Erythroblast (primary cell): Measurements from ENCODE around the gene VSIG8.

Source experiments
- DNase-seq, 2 experiments: peaks; one replicate each; lab custom pipeline; 2025; lab: John Stamatoyannopoulos, UW
- GATA1 ChIP-seq: IDR thresholded peaks from 2 replicates; pipeline ENCODE4 v1.6.1; 2011; ENCODE audit warnings: low read depth, mild to moderate bottlenecking, control low read depth, low read length, moderate library complexity
- POLR2A ChIP-seq: IDR thresholded peaks from 2 replicates; pipeline ENCODE4 v1.6.1; 2011; ENCODE audit warnings: mild to moderate bottlenecking, low read length

Gene VSIG8

GRCh38 chr1:159823406-159823805 is 39.1 kb downstream of the VSIG8 start:
- DNase-seq: no peak
- TF ChIP-seq POLR2A (no peak), GATA1 (no peak)

- TF ChIP-seq POLR2A: no peak
- no peak for TF ChIP-seq GATA1
- DNase-seq: no peak
Observed at GRCh38 chr1:159821171-159821867, 41.1 kb downstream of the VSIG8 start.

- no peak for DNase-seq
- TF ChIP-seq POLR2A: no peak
- TF ChIP-seq GATA1: no peak
Observed at GRCh38 chr1:159817276-159818041, 45.0 kb downstream of the VSIG8 start.

DNA sequence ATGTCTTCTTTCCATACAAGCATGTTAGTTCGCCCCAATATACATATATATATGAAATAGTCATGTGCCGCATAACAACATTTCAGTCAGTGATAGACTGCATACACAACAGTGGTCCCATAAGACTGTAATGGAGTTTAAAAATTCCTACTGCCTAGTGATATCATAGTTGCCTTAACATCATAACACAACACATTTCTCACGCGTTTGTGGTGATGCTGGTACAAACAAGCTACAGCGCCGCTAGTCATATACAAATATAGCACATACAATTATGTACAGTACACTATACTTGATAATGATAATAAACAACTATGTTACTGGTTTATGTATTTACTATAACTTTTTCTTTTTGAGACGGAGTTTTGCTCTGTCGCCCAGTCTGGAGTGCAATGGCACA is 46.5 kb downstream of the VSIG8 start:
- no peak for DNase-seq
- TF ChIP-seq GATA1: no peak
- no peak for TF ChIP-seq POLR2A

GRCh38 chr1:159804924-159805323 is 57.5 kb downstream of the VSIG8 start:
- DNase-seq: no peak
- no peak for TF ChIP-seq POLR2A
- TF ChIP-seq GATA1: no peak
